Measurements from ENCODE around the gene KCNJ12.
"Not testable (repeated sequence)": the region's sequence is repeated elsewhere in the genome, so short reads cannot be mapped to it uniquely, and the experiment has no call there.

The KCNJ12 gene

DNA sequence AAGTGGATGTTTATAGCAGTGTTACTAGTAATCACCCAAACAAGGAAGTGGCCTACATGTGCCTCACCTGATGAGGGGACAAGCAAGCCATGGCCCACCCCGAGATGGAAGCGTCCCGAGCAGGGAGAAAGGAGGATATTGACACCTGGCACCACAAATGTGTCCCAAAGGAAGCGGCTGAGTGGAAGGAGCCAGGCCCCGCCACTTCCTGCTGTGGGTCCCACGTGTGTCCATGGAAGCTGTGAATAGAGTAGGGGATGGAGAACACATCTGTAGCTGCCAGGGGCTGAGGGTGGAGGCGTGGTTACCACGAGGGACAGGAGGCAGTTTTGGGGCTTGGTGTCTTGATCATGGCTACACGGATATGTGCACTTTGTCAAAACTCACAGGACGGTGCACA lies 49.2 kb downstream of the KCNJ12 start:
- TF ChIP-seq, protein P1, sequence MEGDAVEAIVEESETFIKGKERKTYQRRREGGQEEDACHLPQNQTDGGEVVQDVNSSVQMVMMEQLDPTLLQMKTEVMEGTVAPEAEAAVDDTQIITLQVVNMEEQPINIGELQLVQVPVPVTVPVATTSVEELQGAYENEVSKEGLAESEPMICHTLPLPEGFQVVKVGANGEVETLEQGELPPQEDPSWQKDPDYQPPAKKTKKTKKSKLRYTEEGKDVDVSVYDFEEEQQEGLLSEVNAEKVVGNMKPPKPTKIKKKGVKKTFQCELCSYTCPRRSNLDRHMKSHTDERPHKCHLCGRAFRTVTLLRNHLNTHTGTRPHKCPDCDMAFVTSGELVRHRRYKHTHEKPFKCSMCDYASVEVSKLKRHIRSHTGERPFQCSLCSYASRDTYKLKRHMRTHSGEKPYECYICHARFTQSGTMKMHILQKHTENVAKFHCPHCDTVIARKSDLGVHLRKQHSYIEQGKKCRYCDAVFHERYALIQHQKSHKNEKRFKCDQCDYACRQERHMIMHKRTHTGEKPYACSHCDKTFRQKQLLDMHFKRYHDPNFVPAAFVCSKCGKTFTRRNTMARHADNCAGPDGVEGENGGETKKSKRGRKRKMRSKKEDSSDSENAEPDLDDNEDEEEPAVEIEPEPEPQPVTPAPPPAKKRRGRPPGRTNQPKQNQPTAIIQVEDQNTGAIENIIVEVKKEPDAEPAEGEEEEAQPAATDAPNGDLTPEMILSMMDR (conservative IDR thresholded peaks at IDR 0.05; ENCODE audit: low read depth), result no peak
- H3K27ac ChIP-seq, result no peak overlapping the region
- POLR2A ChIA-PET (ENCODE audit: low non-redundant PET), result no interaction called here
- CTCF ChIA-PET, result interaction anchor here (1.4 kb wide), 1 partner anchor 86 kb away, joined by 6 read pairs; no protein-coding TSS in a partner anchor
- DNase-seq (ENCODE audit: low spot score), result no peak

DNA sequence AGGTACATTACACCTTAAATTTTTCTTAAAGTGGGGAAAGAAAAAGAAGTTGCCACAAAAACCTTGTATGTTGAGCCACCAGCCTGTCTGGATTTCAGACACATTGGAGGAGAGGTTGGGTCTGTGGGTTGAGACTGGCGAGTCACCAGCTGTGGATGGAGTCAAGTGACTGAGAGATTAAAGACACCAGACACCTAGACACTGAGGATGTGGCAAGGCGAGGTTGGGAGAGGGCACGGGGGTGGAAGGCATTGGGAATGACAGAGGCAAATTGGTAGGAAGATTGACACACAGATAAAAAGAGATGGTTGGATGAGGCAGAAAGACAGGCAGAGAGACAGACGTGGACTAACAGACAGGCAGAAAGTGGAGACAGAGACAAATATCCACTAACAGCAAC lies 49.6 kb downstream of the KCNJ12 start:
- POLR2A ChIA-PET (ENCODE audit: low non-redundant PET), result no interaction called here
- TF ChIP-seq, protein P1 (conservative IDR thresholded peaks at IDR 0.05; ENCODE audit: low read depth), result no peak
- CTCF ChIA-PET, result interaction anchor here (1.4 kb wide), 1 partner anchor 86 kb away, joined by 6 read pairs; no protein-coding TSS in a partner anchor

DNA sequence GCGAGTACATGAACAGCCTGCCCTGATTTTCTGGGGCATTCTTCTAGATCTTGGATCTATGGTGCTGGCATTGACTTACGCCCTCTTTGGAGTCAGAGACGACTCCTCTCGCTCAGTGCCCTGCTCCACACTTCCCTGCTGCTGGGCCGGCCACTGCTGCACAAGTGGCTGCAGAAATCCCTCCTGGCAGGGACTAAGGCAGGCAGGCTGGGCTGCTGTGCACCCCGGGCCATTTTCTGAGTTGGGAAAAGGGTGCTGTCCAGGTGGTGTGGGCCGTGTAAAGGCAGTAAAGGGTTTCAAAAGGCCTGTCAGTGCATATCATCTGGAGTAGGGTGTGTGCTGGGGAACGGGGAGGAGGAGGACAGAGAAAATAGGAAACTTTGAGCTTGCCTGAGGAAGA lies 50.1 kb downstream of the KCNJ12 start:
- POLR2A ChIA-PET (ENCODE audit: low non-redundant PET); DNase-seq (ENCODE audit: low spot score); H3K27ac ChIP-seq: not testable (repeated sequence)
- CTCF ChIA-PET, result interaction anchor here (1.4 kb wide), 1 partner anchor 86 kb away, joined by 6 read pairs; no protein-coding TSS in a partner anchor

More for the DNA sequence above, 49.6 kb downstream of the KCNJ12 start:
- no peak overlapping the region for H3K27ac ChIP-seq
- no peak for DNase-seq (ENCODE audit: low spot score)

DNA sequence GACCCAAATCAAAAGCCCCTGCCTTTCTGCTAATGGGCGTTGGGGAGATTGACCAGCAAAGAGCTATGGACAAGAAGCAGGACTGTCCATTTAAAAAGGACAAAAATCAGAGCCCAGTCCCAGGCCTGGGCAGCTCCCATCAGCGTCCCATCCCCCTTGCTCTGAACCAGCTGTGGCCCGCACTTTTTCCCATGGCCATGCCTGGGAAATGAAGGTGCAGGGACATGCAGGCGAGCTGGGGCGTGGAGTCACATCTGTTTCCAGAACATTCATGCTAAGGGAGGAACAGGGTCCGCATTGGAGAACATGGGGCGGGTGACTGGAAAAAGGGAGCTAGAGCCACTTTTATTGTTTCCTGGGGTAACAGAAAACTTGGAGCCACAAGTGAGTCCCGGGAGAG lies 50.7 kb downstream of the KCNJ12 start:
- DNase-seq (ENCODE audit: low spot score); POLR2A ChIA-PET (ENCODE audit: low non-redundant PET); CTCF ChIA-PET; H3K27ac ChIP-seq: not testable (repeated sequence)

DNA sequence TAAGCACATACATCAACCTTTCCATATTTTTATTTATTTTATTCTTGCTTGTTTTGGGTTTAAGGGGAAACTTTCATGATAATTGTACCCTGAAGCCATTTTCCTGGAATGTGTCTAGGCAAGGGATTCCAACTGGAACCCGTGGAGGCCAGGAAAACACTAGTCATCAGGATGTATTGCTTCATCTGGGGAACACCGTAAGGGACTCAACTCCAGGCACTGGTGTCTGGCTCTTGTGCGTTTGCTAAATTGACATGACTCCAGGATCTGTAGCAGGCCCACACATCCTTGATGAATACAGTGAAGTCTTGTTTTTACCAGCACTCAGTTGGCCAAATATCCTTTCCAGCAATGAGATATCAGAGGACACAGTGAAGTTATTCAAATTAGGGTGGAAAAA lies 51.6 kb downstream of the KCNJ12 start:
- DNase-seq (ENCODE audit: low spot score); CTCF ChIA-PET; H3K27ac ChIP-seq; POLR2A ChIA-PET (ENCODE audit: low non-redundant PET): not testable (repeated sequence)

DNA sequence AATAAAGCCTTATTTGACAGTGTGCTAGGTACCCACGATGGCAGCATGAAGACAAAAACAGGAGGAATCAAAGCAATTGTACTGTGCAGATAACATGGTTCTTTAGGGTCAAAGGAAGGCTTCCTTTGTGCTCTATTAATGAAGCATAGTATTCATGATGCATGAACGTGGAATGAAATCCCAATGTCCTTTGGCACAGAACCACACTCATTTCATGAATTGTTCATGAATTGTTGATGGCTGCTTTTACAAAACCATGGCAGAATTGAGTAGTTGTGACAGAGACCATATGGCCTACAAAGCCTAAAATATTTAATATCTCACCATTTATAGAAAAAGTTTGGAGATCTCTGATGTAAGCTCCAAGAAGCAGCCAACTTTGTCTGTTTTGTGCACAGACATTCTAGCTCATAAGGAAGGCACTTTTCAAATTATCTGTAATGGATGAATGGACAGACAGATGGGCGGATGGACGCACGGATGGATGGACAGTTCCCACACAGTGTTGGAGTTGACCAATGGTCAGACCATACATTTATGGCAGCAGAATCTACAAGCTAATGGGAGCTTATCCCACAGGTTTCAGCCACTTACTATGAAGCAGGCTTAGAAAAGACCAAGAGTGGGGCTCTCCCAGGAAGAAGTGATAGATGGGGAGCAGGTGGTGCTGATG lies 52.7 kb downstream of the KCNJ12 start:
- H3K27ac ChIP-seq; DNase-seq (ENCODE audit: low spot score); CTCF ChIA-PET; POLR2A ChIA-PET (ENCODE audit: low non-redundant PET): not testable (repeated sequence)

DNA sequence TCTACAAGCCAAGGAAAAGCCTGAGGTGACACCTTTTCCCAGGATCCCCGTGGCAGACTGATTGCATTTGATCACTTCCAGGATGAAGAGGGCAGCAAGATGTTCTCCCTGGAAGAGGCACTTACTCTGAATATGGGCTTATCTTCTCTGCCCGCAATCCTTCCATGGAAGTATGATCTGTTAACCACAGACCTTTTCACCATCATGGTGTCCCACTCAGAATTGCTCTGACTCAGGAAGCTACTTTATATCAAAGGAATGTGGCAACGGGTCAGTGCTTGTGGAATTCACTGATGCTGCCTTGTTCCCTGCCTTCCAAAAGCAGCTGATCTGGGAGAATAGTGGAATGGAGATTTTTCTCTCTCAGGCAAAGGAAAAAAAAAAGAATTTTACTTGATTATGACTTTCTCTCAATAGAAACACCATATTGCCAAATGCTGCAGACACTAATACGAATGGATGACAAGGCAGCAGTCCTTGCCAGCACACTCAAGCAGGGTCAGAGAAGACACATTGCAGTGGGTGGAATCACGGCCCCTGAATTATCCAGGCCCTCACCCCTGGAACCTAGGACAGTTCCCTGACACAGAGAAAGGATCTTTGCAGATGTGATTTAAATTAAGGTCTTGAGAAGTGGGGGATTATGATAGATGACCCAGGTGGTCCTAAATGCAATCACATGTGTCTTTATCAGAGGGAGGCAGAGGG lies 53.9 kb downstream of the KCNJ12 start:
- CTCF ChIA-PET; H3K27ac ChIP-seq; POLR2A ChIA-PET (ENCODE audit: low non-redundant PET); DNase-seq (ENCODE audit: low spot score): not testable (repeated sequence)

DNA sequence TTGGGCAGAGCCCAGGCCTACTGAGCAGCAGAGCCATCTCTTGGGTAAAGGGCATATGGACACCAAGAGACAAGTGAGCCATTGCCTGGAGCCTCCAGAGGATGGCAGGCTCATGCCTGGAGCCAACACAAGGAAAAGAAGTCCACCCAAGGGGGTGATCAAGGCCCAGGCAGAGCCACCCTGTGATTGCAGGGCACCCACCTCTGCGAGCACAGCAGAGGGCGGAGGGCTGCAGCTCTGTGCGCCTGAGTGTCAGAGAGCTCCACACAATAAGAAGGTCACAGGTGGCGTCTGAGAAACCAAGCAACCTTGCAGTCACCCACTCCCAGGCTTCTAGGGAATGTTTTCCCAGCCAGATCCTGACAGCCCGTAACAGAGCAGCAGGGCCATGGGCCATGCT lies 57.8 kb downstream of the KCNJ12 start:
- H3K27ac ChIP-seq; DNase-seq (ENCODE audit: low spot score); POLR2A ChIA-PET (ENCODE audit: low non-redundant PET); CTCF ChIA-PET: not testable (repeated sequence)

DNA sequence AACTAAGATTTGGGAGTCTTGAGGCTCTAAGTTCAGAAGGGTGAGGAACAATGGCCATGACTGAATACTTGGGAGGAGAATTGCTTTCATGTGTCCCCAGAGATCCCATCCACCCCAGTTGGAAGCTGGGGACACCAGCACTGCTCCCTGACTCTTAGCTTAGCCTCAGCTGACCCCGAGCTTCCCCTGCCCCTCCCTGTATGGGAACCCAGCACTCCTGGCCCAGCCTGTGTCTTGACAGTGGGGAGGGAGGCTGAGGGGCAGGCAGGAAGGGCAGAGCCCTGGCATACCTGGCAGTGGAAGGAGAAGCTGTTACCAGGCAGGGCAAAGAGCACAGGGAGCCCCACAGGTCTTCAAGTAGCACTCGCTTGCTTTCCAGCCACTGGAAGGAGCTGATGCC lies 58.8 kb downstream of the KCNJ12 start:
- H3K27ac ChIP-seq; DNase-seq (ENCODE audit: low spot score); CTCF ChIA-PET; POLR2A ChIA-PET (ENCODE audit: low non-redundant PET): not testable (repeated sequence)

DNA sequence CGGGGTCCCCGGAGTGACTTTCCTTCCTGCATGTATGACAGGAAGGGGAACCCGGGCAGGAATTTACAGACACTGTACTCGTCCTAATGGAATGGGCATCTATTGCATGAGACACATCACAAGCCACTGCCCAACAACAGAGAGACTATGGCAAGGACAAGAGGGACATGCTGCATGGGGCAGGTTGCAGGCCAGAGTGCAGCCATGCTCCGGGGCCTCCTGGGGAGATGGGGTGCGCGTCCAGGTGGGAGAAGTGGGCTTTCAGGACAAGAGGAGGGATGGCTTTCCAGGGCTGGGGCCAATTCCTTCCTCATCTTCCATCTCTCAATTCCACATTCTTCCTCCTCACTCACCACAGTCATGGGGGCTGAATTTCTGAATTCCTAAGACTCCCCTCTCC lies 60.3 kb downstream of the KCNJ12 start:
- DNase-seq (ENCODE audit: low spot score); POLR2A ChIA-PET (ENCODE audit: low non-redundant PET); CTCF ChIA-PET; H3K27ac ChIP-seq: not testable (repeated sequence)

DNA sequence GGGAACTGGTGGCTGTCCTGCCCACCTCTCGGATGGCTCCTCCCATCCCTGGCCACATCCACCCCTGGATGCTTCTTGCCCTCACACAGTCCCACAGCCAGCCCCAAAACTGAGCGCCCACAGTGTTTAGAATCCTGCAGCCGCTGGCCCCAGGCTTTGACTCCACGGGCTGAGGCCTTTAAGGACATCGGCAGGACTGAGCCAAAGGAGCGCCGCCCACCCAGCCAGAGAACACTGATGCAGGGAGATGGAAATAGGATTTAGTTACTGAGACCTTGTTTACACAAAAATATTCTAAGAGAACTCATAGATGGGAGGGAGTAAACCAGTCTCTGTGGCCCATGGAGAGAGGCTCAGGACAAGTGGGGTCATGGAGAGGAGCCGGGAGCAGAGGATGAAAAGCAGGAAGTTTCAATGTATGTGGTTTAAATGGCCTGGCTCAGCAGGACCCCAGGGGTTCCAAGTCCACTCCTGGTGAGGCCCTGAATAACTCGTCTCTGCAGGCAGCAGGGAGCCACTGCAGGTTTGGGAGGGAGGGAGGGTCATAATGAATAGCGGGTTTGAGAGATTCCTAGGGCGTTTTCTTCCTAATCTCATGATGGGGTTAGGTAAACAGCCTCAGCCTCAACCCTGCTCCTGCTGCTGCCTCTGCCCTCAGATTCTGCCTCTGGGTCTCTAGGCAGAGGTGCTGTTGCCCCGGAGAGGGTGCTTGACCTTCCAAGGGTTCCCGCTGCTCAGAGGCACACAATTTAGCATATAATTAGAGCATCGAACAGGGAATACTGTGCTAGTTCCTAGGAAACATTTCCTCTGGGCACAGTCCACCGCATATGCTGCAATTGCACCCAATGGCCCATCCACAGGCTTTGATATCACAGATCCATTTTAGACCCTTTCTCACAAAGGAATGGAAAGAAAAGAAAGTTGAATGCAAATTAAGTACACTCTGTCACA lies 61.0 kb downstream of the KCNJ12 start:
- DNase-seq (ENCODE audit: low spot score); POLR2A ChIA-PET (ENCODE audit: low non-redundant PET); H3K27ac ChIP-seq; CTCF ChIA-PET: not testable (repeated sequence)

DNA sequence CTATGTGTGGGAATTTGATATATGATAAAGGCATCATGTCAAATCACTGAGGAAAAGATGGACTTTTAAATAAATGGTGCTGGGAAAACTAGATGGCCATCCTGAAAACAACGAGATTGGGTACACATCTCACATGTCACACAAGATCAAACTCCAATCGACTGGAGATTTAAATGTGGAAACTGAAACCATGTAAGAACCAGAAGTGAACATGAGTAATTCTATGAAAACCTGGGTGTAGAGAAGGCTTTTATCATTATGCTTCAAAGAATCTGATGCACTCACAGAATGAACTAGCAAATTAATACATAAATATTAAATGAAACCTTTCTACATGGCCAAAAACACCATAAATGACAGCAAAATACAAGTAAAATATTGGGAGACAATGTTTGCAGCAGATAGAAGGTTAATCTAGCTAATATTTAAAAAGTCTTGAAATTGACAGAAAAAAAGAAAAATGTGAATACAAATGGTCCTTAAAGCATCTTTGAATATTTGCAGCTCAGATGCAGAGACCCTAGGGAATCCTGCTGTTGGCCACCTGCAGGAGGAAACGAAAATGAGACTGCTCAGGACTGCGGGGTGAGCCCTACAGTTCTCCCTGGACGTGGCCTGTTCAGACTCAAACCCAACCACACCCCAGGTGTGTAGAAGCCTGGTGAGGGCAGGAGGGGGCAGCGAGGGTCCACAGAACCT lies 62.3 kb downstream of the KCNJ12 start:
- CTCF ChIA-PET; H3K27ac ChIP-seq; POLR2A ChIA-PET (ENCODE audit: low non-redundant PET); DNase-seq (ENCODE audit: low spot score): not testable (repeated sequence)

DNA sequence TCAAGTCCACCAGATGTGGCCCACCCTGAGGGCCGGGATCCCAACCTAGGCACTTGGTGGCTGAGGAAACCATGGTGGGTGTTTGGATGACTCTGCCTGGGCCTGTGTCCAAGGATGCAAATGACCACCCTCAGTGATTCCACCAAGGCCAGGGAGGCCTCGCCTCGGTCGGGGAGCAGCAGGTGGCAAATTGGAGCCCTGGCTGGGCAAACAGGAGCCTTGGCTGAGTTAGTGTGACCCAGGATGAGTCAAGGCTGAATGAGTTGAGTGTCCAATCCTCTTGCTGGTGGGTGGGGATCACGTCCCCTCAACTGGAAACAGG lies 62.8 kb downstream of the KCNJ12 start:
- H3K27ac ChIP-seq; POLR2A ChIA-PET (ENCODE audit: low non-redundant PET); DNase-seq (ENCODE audit: low spot score); CTCF ChIA-PET: not testable (repeated sequence)

Measured in RWPE1 (cell line).